OCI-LY3 (cell line): ENCODE data around the gene SIGLEC11.

Experiments
- H2AFZ ChIP-seq: fragments of 200-600, 300-600 bp; shearing (Covaris generic); 2 replicates; pipeline ENCODE4 v1.6.0; 2014; ENCODE audit warnings: antibody characterized with exemption, low read depth, low read length
- H3K27ac ChIP-seq: fragments of 200-600, 300-600 bp; sonication (generic); 2 replicates; pipeline ENCODE4 v1.5.1; 2014; ENCODE audit warnings: mild to moderate bottlenecking, low read length, moderate library complexity, mixed read lengths
- H3K27me3 ChIP-seq: fragments of 200-600, 300-600 bp; sonication (generic); 2 replicates; pipeline ENCODE4 v1.6.1; 2014; ENCODE audit warnings: low read depth, low read length, mixed read lengths
- H3K36me3 ChIP-seq: fragments of 200-600, 300-600 bp; sonication (generic); replicated peaks from 2 replicates; pipeline ENCODE3; 2014; ENCODE audit warnings: low read depth, low read length, mixed read lengths
- H3K4me1 ChIP-seq: fragments of 300-600, 200-600 bp; sonication (generic); 2 replicates; pipeline ENCODE4 v1.6.1; 2014; ENCODE audit warnings: low read length, mixed read lengths
- H3K4me2 ChIP-seq: fragments of 200-600, 300-600 bp; sonication (generic); 2 replicates; pipeline ENCODE4 v1.6.1; 2014; ENCODE audit warnings: low read length, mixed read lengths
- H3K4me3 ChIP-seq: fragments of 300-600, 200-600 bp; sonication (generic); 2 replicates; pipeline ENCODE4 v1.5.1; 2014; ENCODE audit warnings: antibody characterized with exemption, mild to moderate bottlenecking, low read length, moderate library complexity
- H3K79me2 ChIP-seq: fragments of 300-600, 200-600 bp; shearing (Covaris generic); 2 replicates; pipeline ENCODE4 v1.6.1; 2014; ENCODE audit warnings: mild to moderate bottlenecking, low read length, mixed read lengths
- H3K9ac ChIP-seq: fragments of 300-600, 200-600 bp; shearing (Covaris generic); 2 replicates; pipeline ENCODE4 v1.6.0; 2014; ENCODE audit warnings: mild to moderate bottlenecking, low read length, moderate library complexity
- H3K9me3 ChIP-seq: fragments of 200-600, 300-600 bp; shearing (Covaris generic); 2 replicates; pipeline ENCODE4 v1.6.1; 2014; ENCODE audit warnings: low read length, mixed read lengths; ENCODE audit not compliant: insufficient read depth
- H4K20me1 ChIP-seq: fragments of 200-600, 300-600 bp; sonication (generic); 2 replicates; pipeline ENCODE4 v1.6.1; 2016; ENCODE audit warnings: low read length, mixed read lengths; ENCODE audit not compliant: insufficient read depth
- EZH2phosphoT487 ChIP-seq: fragments of 200-600 bp; shearing (Covaris generic); IDR thresholded peaks from 2 replicates; pipeline ENCODE4 v1.6.1; 2018; ENCODE audit warnings: antibody characterized with exemption, mixed run types, low read depth
- TF ChIP-seq, protein P1 (sequence below): fragments of 200-600, 300-600 bp; sonication (generic); IDR thresholded peaks from 2 replicates; pipeline ENCODE4 v1.5.1; 2014; ENCODE audit warnings: antibody characterized with exemption, low read length, low read depth

The SIGLEC11 gene

DNA sequence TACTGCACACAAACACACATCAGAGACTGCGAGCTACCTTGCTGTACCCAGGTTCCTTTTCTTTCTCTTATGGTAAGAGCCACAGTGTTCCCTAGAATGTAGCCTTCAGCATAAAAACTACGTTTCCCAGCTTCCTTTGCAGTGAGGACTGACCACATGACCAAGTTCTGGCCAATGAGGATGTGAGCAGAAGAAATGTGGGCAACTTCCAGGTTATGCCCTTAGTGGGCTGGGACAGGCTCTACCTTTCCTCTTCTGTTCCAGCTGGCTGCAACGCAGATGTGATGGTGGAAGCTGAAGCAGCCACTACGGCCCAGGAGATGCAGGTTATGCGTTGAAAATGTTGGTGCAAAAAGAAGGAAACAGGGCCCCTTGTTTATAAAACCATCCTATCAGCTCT, 36.7 kb upstream of the SIGLEC11 start:
- TF ChIP-seq, protein P1, sequence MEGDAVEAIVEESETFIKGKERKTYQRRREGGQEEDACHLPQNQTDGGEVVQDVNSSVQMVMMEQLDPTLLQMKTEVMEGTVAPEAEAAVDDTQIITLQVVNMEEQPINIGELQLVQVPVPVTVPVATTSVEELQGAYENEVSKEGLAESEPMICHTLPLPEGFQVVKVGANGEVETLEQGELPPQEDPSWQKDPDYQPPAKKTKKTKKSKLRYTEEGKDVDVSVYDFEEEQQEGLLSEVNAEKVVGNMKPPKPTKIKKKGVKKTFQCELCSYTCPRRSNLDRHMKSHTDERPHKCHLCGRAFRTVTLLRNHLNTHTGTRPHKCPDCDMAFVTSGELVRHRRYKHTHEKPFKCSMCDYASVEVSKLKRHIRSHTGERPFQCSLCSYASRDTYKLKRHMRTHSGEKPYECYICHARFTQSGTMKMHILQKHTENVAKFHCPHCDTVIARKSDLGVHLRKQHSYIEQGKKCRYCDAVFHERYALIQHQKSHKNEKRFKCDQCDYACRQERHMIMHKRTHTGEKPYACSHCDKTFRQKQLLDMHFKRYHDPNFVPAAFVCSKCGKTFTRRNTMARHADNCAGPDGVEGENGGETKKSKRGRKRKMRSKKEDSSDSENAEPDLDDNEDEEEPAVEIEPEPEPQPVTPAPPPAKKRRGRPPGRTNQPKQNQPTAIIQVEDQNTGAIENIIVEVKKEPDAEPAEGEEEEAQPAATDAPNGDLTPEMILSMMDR, result no peak
- no peak for TF ChIP-seq EZH2phosphoT487
- Histone ChIP-seq H4K20me1 (peaks cover 8% of the 10 kb centered on the region; the same call in 1 of the 2 replicates), H3K4me2 (no peak overlapping the region), H2AFZ (no peak overlapping the region), H3K27ac (no peak overlapping the region), H3K4me1 (no peaks in the 10 kb centered on the region), H3K9me3 (no peaks in the 10 kb centered on the region), H3K36me3 (peaks cover 30% of the 10 kb centered on the region), H3K27me3 (no peaks in the 10 kb centered on the region), H3K9ac (no peak overlapping the region), H3K79me2 (no peaks in the 10 kb centered on the region), H3K4me3 (no peak overlapping the region)

DNA sequence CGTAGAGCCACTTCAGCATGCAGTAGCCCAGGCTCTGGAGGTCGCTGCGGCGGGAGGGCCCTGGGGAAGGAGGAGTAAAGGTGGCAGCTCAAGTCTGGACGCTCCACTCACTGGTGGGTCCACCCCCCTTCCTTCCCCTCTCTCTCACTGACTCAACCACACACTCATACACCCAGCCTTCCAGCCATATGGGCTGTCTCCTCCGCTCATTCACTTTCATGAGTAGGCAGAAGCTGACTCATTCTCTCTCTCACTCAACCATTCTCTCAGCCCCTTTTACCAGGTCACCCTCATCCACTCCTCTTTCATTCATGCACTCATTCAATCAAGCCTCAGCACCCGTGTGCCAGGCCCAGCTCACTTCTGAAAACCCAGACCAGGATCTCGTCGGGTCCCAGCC, 27.5 kb upstream of the SIGLEC11 start:
- H2AFZ ChIP-seq, result no peak overlapping the region
- peaks cover 16% of the 10 kb centered on the region for H3K36me3 ChIP-seq
- H3K4me3 ChIP-seq, result no peak overlapping the region
- no peak overlapping the region for H3K4me2 ChIP-seq
- no peak overlapping the region for H3K9ac ChIP-seq
- TF ChIP-seq, protein P1, result no peak
- TF ChIP-seq EZH2phosphoT487, result no peak
- no peaks in the 10 kb centered on the region for H3K4me1 ChIP-seq
- H3K27ac ChIP-seq, result no peak overlapping the region
- H3K79me2 ChIP-seq, result no peaks in the 10 kb centered on the region
- no peaks in the 10 kb centered on the region for H3K9me3 ChIP-seq
- H4K20me1 ChIP-seq, result peaks cover 31% of the 10 kb centered on the region
- no peaks in the 10 kb centered on the region for H3K27me3 ChIP-seq

GRCh38 chr19:49988007-49988406, 27.0 kb upstream of the SIGLEC11 start:
- H3K36me3 ChIP-seq, result peaks cover 15% of the 10 kb centered on the region
- no peak overlapping the region for H3K27ac ChIP-seq
- no peak overlapping the region for H3K9ac ChIP-seq
- H2AFZ ChIP-seq, result no peak overlapping the region
- H3K4me1 ChIP-seq, result no peaks in the 10 kb centered on the region
- H4K20me1 ChIP-seq, result peaks cover 31% of the 10 kb centered on the region
- no peaks in the 10 kb centered on the region for H3K79me2 ChIP-seq
- no peaks in the 10 kb centered on the region for H3K9me3 ChIP-seq
- no peaks in the 10 kb centered on the region for H3K27me3 ChIP-seq
- no peak for TF ChIP-seq EZH2phosphoT487
- TF ChIP-seq, protein P1, result no peak
- H3K4me3 ChIP-seq, result no peak overlapping the region
- H3K4me2 ChIP-seq, result no peak overlapping the region

DNA sequence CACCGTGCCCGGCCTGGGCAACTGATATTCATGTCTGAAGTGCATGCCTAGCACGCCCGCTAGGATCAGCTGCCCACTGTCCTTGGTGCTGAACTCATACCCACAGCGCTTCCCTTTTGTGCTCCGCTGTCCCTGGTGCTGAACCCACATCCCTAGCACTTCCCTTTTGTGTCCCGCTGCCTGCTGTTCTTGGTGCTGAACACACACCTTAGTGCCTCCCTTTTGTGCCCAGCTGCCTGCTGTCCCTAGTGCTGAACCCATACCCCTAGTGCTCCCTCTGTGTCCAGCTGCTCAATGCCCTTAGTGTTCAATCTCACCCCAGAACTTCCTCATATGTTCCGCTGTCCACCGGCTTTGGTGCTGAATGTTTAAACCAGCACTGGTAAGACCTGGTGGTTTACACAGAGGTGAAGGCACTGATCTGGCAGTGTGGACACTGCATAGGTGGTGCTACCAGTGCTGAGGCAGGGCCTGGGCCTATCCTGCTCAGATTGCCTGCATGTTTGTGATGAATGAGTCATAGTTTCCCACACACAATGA, 26.3 kb upstream of the SIGLEC11 start:
- no peak overlapping the region for H2AFZ ChIP-seq
- peaks cover 31% of the 10 kb centered on the region for H4K20me1 ChIP-seq

More for the DNA sequence above, 26.3 kb upstream of the SIGLEC11 start:
- Histone ChIP-seq H3K9me3 (no peaks in the 10 kb centered on the region), H3K9ac (no peak overlapping the region), H3K4me3 (no peak overlapping the region), H3K4me2 (no peak overlapping the region), H3K27me3 (no peaks in the 10 kb centered on the region), H3K79me2 (no peaks in the 10 kb centered on the region), H3K36me3 (peaks cover 8% of the 10 kb centered on the region), H3K27ac (no peak overlapping the region), H3K4me1 (no peaks in the 10 kb centered on the region)
- TF ChIP-seq, protein P1, result no peak
- no peak for TF ChIP-seq EZH2phosphoT487
